ENCODE results near the gene FGF8.

The FGF8 gene

GRCh38 chr10:101725296-101726114, 50.4 kb downstream of the FGF8 start:
- no peak for DNase-seq (ENCODE audit: low read depth)

DNA sequence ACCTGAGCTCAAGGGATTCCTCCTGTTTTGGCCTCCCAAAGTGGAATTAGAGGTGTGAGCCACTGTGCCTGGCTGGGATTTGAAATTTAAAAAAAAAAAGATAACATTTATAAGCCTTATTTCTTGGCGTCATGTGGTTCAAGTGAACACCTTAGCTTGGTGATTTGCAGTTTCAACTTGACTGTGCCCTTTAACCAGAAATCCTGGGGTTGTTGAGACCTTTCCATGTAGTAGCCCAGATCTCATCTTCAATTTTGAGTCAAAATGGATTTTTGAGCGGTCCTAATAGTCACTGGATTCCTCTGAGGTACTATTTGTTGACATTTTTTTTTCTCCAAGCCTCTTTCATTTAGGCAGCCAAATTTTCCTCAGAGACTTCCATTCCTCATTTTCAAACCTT, 51.5 kb downstream of the FGF8 start:
- no peak for DNase-seq (ENCODE audit: low read depth)

DNA sequence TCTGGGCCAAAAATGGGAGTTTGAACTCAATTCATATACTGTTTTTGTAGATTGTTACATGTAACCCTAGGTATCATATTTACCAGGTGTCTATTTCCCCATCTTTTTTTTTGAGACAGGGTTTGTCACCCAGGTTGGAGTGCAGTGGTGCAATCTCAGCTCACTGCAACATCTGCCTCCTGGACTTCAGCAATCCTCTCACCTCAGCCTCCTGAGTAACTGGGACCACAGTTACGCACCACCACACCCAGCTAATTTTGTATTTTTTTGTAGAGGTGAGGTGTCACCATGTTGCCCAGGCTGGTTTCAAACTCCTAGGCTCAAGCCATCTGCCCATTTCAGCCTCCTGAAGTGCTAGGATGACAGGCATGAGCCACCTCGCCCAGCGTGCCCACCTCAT, 52.7 kb downstream of the FGF8 start:
- DNase-seq (ENCODE audit: low read depth) = no peak

- DNase-seq (ENCODE audit: low read depth) = no peak
These were observed 54.1 kb downstream of the FGF8 start for GRCh38 chr10:101721806-101722205.

DNA sequence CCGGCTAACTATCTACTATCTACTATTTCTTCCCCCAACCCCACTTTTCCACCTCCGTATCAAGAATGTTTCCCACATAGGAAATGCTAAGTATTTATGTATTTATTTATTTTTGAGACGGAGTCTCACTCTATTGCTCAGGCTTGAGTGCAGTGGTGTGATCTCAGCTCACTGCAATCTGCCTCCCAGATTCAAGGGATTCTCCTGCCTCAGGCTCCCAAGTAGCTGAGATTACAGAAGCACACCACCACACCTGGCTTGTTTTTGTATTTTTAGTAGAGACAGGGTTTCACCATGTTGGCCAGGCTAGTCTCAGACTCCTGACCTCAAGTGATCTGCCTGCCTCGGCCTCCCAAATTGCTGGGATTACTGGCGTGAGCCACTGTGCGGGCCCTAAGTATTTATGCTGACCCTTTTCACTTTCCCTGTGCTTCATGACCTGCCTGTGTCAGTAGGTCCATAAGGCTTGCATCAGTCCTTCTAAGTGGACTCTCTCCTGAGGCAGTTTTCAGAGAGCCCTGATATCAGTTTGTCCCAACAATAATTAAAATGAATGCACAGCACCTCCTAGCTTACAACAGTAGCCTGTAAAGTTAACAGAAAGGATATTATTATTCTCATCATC, 55.2 kb downstream of the FGF8 start:
- no peak for DNase-seq (ENCODE audit: low read depth)
